C4-2B (cell line): ENCODE results near the gene SHISA6.
"Not testable (repeated sequence)": the region's sequence is repeated elsewhere in the genome, so short reads cannot be mapped to it uniquely, and the experiment has no call there.

Source experiments
- H3K27ac ChIP-seq: fragments of 450-650 bp; 2 replicates; pipeline ENCODE4 v1.5.1; 2017
- CTCF ChIP-seq: fragments of 450-650 bp; conservative IDR thresholded peaks from 2 replicates; pipeline ENCODE4 v1.5.1; 2017; ENCODE audit warnings: mild to moderate bottlenecking
- ZFX ChIP-seq: fragments of 450-650 bp; IDR thresholded peaks from 2 replicates; pipeline ENCODE4 v1.6.1; 2017

SHISA6 gene

DNA sequence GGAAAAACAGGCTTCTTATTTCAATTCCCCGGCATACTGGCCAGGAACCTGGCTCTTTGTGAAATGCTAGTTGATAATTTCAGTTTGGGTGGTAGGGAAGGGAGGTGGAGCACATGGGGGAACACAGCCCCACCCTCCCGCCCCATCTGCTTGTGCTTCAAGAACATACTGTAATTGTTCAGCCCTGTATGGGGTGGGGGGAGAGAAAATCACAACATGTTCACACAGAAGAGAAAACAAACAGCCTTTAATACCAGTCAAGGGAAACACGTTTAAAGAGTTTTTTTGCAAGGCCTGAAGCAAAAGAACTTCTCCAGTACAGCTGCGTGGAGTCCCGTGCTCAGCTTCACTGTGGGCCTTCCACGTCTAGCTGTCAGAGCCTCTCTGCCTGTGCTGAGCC lies 59.7 kb downstream of the SHISA6 start:
- no peak for TF ChIP-seq CTCF
- no peak for TF ChIP-seq ZFX

DNA sequence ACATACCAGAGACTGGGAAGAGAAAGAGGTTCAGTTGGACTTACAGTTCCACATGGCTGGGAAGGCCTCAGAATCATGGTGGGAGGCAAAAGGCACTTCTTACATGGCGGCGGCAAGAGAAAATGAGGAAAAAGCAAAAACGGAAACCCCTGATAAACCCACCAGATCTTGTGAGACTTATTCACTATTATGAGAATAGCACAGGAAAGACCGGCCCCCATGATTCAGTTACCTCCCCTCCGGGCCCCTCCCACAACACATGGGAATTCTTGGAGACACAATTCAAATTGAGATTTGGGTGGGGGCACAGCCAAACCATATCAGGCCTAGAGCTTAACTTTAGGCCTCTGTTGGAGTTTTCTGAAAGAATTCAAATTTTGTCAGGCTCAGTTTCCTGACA lies 60.9 kb downstream of the SHISA6 start:
- H3K27ac ChIP-seq = not testable (repeated sequence)

More for the DNA sequence above, 59.7 kb downstream of the SHISA6 start:
- H3K27ac ChIP-seq = no peak overlapping the region

DNA sequence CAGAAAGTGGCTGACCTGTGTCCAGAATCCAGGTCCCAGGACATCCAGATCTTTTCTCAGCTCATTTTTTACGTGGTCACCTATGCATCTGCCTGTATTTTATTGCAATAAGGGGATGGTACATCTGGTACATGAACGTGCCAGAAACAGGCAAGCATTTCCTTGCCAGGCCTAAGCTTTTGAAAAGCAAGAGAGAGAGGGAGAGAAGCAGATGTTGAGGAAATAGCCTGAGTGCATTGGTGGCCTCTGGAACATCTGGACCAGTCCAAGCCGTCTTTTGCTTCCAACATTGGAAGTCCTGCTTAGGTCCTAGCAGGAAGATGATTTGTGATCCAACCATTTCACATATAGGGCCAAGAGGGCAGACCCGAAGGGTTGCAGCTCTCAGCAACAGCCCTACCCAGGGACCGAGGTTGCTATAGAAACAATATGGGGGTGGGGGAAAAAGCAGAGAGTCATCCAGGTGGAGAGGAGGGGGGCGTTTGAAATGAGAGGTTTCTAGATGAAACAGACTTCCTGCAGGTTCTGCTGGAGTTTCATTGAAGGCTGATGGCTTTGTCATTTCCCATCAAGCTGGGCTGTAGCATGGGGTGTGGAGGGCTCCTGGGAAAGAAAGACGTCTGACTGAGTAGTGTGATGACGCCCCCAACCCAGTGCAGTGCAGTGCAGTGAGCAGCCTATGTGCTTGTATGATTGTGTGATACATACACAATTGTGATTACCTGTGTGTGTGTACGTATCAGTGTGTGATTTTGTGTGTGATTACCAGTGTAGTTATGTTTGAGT lies 61.6 kb downstream of the SHISA6 start:
- TF ChIP-seq CTCF (no peak), ZFX (no peak)
- no peak overlapping the region for H3K27ac ChIP-seq

- H3K27ac ChIP-seq = no peak overlapping the region
- TF ChIP-seq ZFX (no peak), CTCF (no peak)
Measured at GRCh38 chr17:11303773-11304394, 62.9 kb downstream of the SHISA6 start.

GRCh38 chr17:11304568-11304967 lies 63.6 kb downstream of the SHISA6 start:
- H3K27ac ChIP-seq = no peak overlapping the region
- TF ChIP-seq ZFX = no peak

DNA sequence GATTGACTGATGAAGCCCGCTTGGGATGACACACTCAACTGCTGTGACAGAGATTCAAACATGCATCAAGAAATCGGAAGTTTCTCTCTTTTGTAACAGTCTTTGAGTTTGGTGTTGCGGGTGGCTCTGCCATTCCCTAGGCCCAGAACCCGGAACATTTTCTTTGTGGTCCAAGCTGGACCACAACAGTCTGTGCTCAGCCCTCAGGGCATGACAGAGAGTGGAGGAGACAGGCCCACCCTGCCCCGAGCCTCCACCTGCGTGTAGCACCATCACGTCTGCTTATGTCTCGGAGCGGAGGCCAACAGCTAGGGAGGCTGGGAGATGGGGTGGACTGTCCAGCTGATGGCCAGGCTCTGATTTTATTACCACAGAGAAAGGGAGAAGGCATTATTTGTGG lies 64.5 kb downstream of the SHISA6 start:
- TF ChIP-seq CTCF (no peak), ZFX (no peak)
- no peak overlapping the region for H3K27ac ChIP-seq

DNA sequence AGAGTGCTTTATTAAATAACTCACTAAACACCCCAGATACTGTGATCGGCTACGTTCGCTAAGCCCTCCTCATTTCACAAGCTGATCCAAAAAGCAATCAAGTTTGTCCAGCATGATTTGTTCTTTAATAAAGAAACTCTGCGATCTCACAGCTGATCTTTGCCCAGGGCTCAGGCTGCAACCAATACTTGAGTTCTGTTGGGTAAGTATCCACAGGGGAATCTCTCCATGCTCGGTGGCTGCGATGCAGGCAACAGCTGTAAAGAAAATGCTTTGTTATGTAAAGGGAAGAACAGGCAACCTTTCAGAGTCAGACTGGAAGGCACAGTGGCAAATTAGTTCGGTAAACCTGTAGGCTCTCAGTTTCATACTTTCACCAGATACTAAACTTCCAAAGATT lies 67.5 kb downstream of the SHISA6 start:
- TF ChIP-seq ZFX (no peak), CTCF (no peak)
- H3K27ac ChIP-seq = no peak overlapping the region

DNA sequence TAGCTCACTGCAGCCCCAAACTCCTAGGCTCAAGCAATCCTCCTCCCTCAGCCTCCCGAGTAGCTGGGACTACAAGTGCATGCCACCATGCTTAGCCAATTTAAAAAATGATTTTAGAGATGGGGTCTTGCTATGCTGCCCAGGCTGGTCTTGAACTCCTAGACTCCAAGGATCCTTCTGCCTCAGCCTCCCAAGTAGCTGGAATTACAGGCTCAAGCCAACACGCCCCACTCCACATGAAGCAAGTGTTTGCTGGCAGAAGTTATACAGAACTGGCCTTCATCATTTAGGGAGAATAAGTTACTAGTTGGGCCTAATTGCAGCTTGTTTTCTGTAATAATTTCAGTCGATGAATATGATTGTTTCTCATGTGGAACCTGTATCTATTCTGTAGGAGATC lies 68.0 kb downstream of the SHISA6 start:
- TF ChIP-seq CTCF = no peak
- no peak for TF ChIP-seq ZFX
- no peak overlapping the region for H3K27ac ChIP-seq
